ENCODE measurements around the gene NOPCHAP1.

The NOPCHAP1 gene

DNA sequence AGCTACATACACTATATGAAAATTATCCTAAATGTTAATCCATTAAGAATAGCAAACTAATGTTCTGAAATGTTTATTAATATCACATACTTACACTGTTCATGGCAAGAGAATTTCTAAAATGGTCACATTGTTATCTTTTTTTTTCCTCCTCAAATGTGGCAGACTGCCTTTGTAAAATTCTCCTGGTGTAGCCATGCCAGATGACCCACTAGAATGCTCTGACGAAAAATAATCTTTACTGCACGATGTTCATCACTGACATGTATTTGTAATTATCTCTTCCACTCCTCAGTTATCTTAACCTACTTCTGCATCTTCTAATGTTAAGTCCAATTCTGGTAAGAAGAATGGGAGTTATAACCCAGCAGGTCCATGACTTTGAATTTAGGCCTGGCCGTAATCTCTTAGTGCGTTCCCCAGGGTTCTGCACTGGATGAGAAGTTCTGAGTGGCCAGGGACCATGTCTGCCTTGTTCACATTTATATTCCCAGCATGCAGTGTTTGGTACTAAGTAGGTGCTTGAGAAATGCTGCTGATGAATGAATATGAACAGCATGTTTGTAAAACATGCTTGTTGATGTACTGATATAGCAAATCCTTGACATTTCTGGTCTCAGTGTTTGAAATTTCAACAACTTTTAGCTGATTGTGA is 46.7 kb downstream of the NOPCHAP1 start:
- no peak overlapping the region for H2BK120ac ChIP-seq (ENCODE audit: low read depth, low read length)
- no peak overlapping the region for H3K4ac ChIP-seq (ENCODE audit: low read depth in 1 of 2, low read length in 2 of 2)
- H2BK5ac ChIP-seq (ENCODE audit: low read depth, low read length, poor library complexity, severe bottlenecking): no peak overlapping the region
- no peaks in the 10 kb centered on the region for H3K27me3 ChIP-seq (ENCODE audit: control insufficient read depth in 1 of 2, insufficient read depth in 1 of 2, low read length in 2 of 2)
- no peak overlapping the region for H2AFZ ChIP-seq (ENCODE audit: low read depth, low read length)
- no peak overlapping the region for H4K8ac ChIP-seq (ENCODE audit: low read length)
- H3K4me3 ChIP-seq (ENCODE audit: insufficient read depth in 1 of 2, low read depth in 1 of 2, low read length in 2 of 2): no peak overlapping the region
- no peak overlapping the region for H2AK5ac ChIP-seq (ENCODE audit: low read length, severe bottlenecking)
- H3K4me1 ChIP-seq (ENCODE audit: control insufficient read depth, insufficient read depth, low read depth, low read length): no peaks in the 10 kb centered on the region
- H4K91ac ChIP-seq (ENCODE audit: low read length): no peak overlapping the region
- no peak overlapping the region for H3K14ac ChIP-seq (ENCODE audit: low read length in 2 of 2)
- H3K27ac ChIP-seq (ENCODE audit: low read length, poor library complexity, severe bottlenecking): no peak overlapping the region
- H3K79me1 ChIP-seq (replicated peaks; ENCODE audit: low read length, poor library complexity, severe bottlenecking): no peaks in the 10 kb centered on the region
- H2BK15ac ChIP-seq (ENCODE audit: low read depth, poor library complexity, severe bottlenecking): no peak overlapping the region
- H3K36me3 ChIP-seq (ENCODE audit: control insufficient read depth in 1 of 2, insufficient read depth in 2 of 2, low read depth in 1 of 2, low read length in 2 of 2): peaks cover 3 to 70% of the 10 kb centered on the region in 2 experiments
- no peak for DNase-seq
- H3K9me3 ChIP-seq (ENCODE audit: control insufficient read depth, low read length): no peaks in the 10 kb centered on the region
- H2BK12ac ChIP-seq (ENCODE audit: low read length in 2 of 2): no peak overlapping the region
- WGBS: 98% methylated on average over 3 of the region's 4 CpGs
- H3K4me2 ChIP-seq (ENCODE audit: low read length, poor library complexity, severe bottlenecking): no peak overlapping the region
- no peak overlapping the region for H3K18ac ChIP-seq (ENCODE audit: low read depth in 1 of 2, low read length in 2 of 2)
- no peak overlapping the region for H3K23ac ChIP-seq (ENCODE audit: low read length in 2 of 2)
- no peak overlapping the region for H3K9ac ChIP-seq (ENCODE audit: low read length)

DNA sequence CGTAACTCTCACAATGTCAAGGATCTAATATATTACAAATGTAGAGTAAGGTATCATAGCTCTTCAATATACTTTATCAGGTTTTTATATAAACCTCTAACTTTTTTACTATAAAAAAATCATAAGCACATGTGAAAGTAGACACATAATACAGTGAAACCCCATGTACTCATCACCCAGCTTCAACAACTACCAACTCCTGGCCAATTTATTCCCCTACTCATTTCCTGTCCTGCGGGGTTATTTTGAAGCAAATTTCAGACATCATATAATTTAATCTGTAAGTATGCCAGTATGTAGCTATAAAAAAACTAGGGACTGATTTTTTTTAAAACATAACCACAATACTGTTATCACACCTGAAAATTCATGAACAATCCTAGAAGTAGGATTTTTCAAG is 47.7 kb downstream of the NOPCHAP1 start:
- no peak for DNase-seq
- H3K4me1 ChIP-seq (ENCODE audit: control insufficient read depth, insufficient read depth, low read depth, low read length): no peaks in the 10 kb centered on the region
- H3K4me2 ChIP-seq (ENCODE audit: low read length, poor library complexity, severe bottlenecking): no peak overlapping the region
- no peak overlapping the region for H3K4ac ChIP-seq (ENCODE audit: low read depth in 1 of 2, low read length in 2 of 2)
- no peak overlapping the region for H3K27ac ChIP-seq (ENCODE audit: low read length, poor library complexity, severe bottlenecking)
- peaks cover 3 to 71% of the 10 kb centered on the region in 2 experiments for H3K36me3 ChIP-seq (ENCODE audit: control insufficient read depth in 1 of 2, insufficient read depth in 2 of 2, low read depth in 1 of 2, low read length in 2 of 2)
- no peak overlapping the region for H3K23ac ChIP-seq (ENCODE audit: low read length in 2 of 2)
- no peak overlapping the region for H3K14ac ChIP-seq (ENCODE audit: low read length in 2 of 2)
- no peak overlapping the region for H4K8ac ChIP-seq (ENCODE audit: low read length)
- no CpG with 5 or more reads among the region's 2 CpGs for WGBS
- no peak overlapping the region for H3K9ac ChIP-seq (ENCODE audit: low read length)
- no peaks in the 10 kb centered on the region for H3K27me3 ChIP-seq (ENCODE audit: control insufficient read depth in 1 of 2, insufficient read depth in 1 of 2, low read length in 2 of 2)
- no peak overlapping the region for H4K91ac ChIP-seq (ENCODE audit: low read length)
- H2BK15ac ChIP-seq (ENCODE audit: low read depth, poor library complexity, severe bottlenecking): no peak overlapping the region
- no peak overlapping the region for H2AFZ ChIP-seq (ENCODE audit: low read depth, low read length)
- H3K79me1 ChIP-seq (replicated peaks; ENCODE audit: low read length, poor library complexity, severe bottlenecking): no peaks in the 10 kb centered on the region
- no peaks in the 10 kb centered on the region for H3K9me3 ChIP-seq (ENCODE audit: control insufficient read depth, low read length)
- no peak overlapping the region for H2BK120ac ChIP-seq (ENCODE audit: low read depth, low read length)
- H3K4me3 ChIP-seq (ENCODE audit: insufficient read depth in 1 of 2, low read depth in 1 of 2, low read length in 2 of 2): no peak overlapping the region
- no peak overlapping the region for H2BK12ac ChIP-seq (ENCODE audit: low read length in 2 of 2)
- H2AK5ac ChIP-seq (ENCODE audit: low read length, severe bottlenecking): no peak overlapping the region
- H3K18ac ChIP-seq (ENCODE audit: low read depth in 1 of 2, low read length in 2 of 2): no peak overlapping the region
- H2BK5ac ChIP-seq (ENCODE audit: low read depth, low read length, poor library complexity, severe bottlenecking): no peak overlapping the region

Measured in mesenchymal stem cell (in vitro differentiated cells and primary cell).